ENCODE measurements around the gene PTCH1.

Gene PTCH1

DNA sequence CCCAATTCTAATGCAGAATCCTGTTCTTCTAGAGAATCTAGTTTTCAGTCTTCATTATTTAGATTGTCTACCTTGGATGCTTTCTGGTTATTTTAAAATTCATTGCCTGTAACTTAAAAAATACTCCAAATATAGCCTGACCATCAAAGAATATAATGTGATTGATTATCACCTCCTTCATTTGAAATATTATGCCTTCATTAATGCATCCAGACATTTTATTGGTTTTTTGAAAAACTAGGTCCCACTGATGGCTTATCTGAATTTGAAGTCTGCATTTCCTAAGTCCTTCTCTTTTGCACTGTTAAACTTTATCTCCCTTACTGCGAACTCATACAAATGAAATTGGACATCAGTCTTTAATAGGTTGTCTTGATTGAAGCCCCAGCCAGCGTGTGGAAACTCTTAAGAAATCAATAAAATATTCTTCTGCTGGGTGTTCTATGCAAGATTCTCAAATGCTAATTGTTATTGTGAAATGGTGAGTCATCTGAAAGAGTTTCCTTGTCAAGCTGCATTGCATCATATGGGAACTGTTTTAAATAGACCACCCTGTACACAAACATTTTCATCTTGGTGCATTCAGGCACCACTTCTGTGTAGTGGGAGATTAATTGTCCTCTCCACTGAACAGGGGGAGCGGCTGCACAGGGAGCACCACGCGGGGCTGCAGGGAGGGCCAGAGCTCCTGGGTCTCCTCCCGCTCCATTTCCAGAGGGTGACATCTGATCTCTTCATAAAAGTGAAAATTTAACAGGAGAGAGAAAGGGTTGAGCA, 106.9 kb downstream of the PTCH1 start:
- no peak for DNase-seq (ENCODE audit: low read depth in 2 of 2, low spot score in 1 of 2)

DNA sequence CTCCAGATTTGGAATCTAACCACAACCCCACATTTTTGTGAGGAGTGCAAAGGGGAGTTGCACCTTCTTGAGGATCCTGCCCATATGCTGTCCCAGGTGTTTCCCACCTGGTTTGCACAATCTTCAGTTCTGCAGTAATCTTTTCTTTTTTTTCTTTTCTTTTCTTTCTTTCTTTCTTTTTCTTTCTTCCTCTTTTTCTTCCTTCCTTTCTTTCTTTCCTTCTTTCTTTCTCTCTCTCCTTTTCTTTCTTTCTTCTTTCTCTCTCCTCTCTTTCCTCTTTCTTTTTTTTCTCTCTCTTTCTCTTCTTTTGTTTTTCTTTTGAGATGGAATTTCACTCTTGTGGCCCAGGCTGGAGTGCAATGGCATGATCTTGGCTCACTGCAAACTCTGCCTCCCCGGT, 109.2 kb downstream of the PTCH1 start:
- DNase-seq (ENCODE audit: low read depth in 2 of 2, low spot score in 1 of 2) = no peak

DNA sequence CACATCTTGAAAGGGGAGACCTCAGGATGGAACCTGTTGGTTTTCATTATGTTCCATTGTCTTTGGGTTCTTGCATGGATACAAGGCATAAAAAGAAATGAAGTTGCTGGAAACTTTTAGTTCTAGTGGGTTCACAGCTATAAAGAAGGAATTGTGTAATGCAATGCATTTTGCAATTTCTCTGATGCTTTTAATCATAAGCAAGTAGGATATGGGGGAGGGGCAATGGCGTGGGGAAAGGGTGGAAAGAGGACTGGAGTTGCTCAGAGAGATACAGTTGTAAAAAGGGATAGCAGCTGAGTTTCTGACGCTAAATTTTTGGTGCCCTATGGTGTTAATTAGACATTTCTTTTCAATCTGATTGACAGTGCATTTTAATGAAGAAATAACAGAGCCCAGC, 110.7 kb downstream of the PTCH1 start:
- no peak for DNase-seq (ENCODE audit: low read depth in 2 of 2, low spot score in 1 of 2)

- DNase-seq (ENCODE audit: low read depth in 2 of 2, low spot score in 1 of 2) = no peak
These were observed 117.5 kb downstream of the PTCH1 start for GRCh38 chr9:95399261-95399660.

Data from stimulated activated CD8-positive, alpha-beta memory T cell treated with anti-CD3 and anti-CD28 coated beads, Interleukin-4, amount 100 ng/mL, for 4 hours (primary cell).